Nephron progenitor cell (in vitro differentiated cells): ENCODE data around the gene FAM89A.

Source experiments
- DNase-seq: peaks from one replicate; pipeline ENCODE4 v3.0.0; 2021
- H3K27ac Mint-ChIP-seq: 2 replicates; pipeline ENCODE4 v1.8.0; 2021; ENCODE audit warnings: mild to moderate bottlenecking, moderate library complexity, mixed read lengths
- H3K27me3 Mint-ChIP-seq: 2 replicates; pipeline ENCODE4 v1.8.0; 2021; ENCODE audit warnings: mild to moderate bottlenecking, low read depth, mixed read lengths; ENCODE audit not compliant: poor library complexity
- H3K36me3 Mint-ChIP-seq: 2 replicates; pipeline ENCODE4 v1.8.0; 2021; ENCODE audit warnings: low read depth, mixed read lengths
- H3K4me1 Mint-ChIP-seq: 2 replicates; pipeline ENCODE4 v1.8.0; 2021; ENCODE audit warnings: mixed read lengths
- H3K4me3 Mint-ChIP-seq: 2 replicates; pipeline ENCODE4 v1.8.0; 2021; ENCODE audit warnings: mild to moderate bottlenecking, moderate library complexity, mixed read lengths
- H3K9me3 Mint-ChIP-seq: 2 replicates; pipeline ENCODE4 v1.8.0; 2021; ENCODE audit warnings: mild to moderate bottlenecking, moderate library complexity, mixed read lengths
- CTCF ChIP-seq: fragments of 200-600 bp; sonication (generic); IDR thresholded peaks from 2 replicates; pipeline ENCODE4 v1.5.0; 2021; ENCODE audit warnings: antibody characterized with exemption

FAM89A gene

GRCh38 chr1:231040800-231041718 is 1.0 kb upstream of the FAM89A start:
- H3K4me3 Mint-ChIP-seq: peak overlapping the region; percentile 80
- peak; percentile 40 for DNase-seq

GRCh38 chr1:231039161-231040018 is 664 bp downstream of the FAM89A start:
- TF ChIP-seq CTCF: no peak
- H3K36me3 Mint-ChIP-seq: peaks cover 9% of the 10 kb centered on the region
- peaks cover 12% of the 10 kb centered on the region for H3K9me3 Mint-ChIP-seq
- no peak overlapping the region for H3K27ac Mint-ChIP-seq
- peak; percentile 66 for DNase-seq
- H3K4me1 Mint-ChIP-seq: peaks cover 23% of the 10 kb centered on the region
- peak overlapping the region; percentile 79 for H3K4me3 Mint-ChIP-seq
- H3K27me3 Mint-ChIP-seq: peaks cover 75% of the 10 kb centered on the region

More at GRCh38 chr1:231040800-231041718, 1.0 kb upstream of the FAM89A start:
- H3K9me3 Mint-ChIP-seq: peaks cover 27% of the 10 kb centered on the region
- H3K27me3 Mint-ChIP-seq: peaks cover 84% of the 10 kb centered on the region
- peaks cover 23% of the 10 kb centered on the region for H3K4me1 Mint-ChIP-seq
- H3K36me3 Mint-ChIP-seq: peaks cover 9% of the 10 kb centered on the region
- no peak overlapping the region for H3K27ac Mint-ChIP-seq
- TF ChIP-seq CTCF: no peak

- TF ChIP-seq CTCF: no peak
- H3K4me3 Mint-ChIP-seq: peak overlapping the region; percentile 79
- H3K4me1 Mint-ChIP-seq: peaks cover 27% of the 10 kb centered on the region
- no peak overlapping the region for H3K27ac Mint-ChIP-seq
- H3K36me3 Mint-ChIP-seq: peaks cover 9% of the 10 kb centered on the region
- DNase-seq: no peak
- peaks cover 71% of the 10 kb centered on the region for H3K27me3 Mint-ChIP-seq
- H3K9me3 Mint-ChIP-seq: peaks cover 12% of the 10 kb centered on the region
These were observed 2.2 kb downstream of the FAM89A start for GRCh38 chr1:231037585-231038517.

- Mint-ChIP-seq H3K36me3 (peaks cover 9% of the 10 kb centered on the region), H3K9me3 (peaks cover 12% of the 10 kb centered on the region), H3K4me1 (peaks cover 29% of the 10 kb centered on the region), H3K27ac (no peak overlapping the region), H3K4me3 (no peak overlapping the region), H3K27me3 (peaks cover 60% of the 10 kb centered on the region)
- no peak for DNase-seq
- TF ChIP-seq CTCF: no peak
These were observed 3.6 kb downstream of the FAM89A start for GRCh38 chr1:231036416-231036815.

GRCh38 chr1:231035799-231036198 is 4.3 kb downstream of the FAM89A start:
- TF ChIP-seq CTCF: no peak
- DNase-seq: no peak
- Mint-ChIP-seq H3K27me3 (peaks cover 53% of the 10 kb centered on the region), H3K4me3 (no peak overlapping the region), H3K36me3 (peaks cover 9% of the 10 kb centered on the region), H3K9me3 (peaks cover 12% of the 10 kb centered on the region), H3K27ac (no peak overlapping the region), H3K4me1 (peaks cover 25% of the 10 kb centered on the region)
